ENCODE data around the gene CCNC.

DNA sequence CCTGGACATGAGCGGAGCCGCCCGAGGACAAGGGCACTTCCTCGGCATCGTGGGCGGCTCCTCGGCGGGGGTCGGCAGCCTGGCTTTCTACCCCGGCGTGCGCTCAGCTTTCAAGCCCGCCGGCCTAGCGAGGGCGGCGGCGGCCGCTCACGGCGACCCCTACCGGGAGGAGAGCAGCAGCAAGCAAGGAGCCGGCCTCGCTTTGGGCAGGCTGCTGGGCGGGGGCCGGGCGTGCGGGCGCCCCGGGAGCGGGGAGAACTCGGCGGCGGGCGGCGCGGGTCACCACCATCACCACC is 44.9 kb upstream of the CCNC start:
- TF ChIP-seq RAD21 (IDR thresholded peaks at IDR 0.05; ENCODE audit: low read depth) = peak; percentile 24; the same call in 1 of the 2 replicates
- TF ChIP-seq, protein P1, sequence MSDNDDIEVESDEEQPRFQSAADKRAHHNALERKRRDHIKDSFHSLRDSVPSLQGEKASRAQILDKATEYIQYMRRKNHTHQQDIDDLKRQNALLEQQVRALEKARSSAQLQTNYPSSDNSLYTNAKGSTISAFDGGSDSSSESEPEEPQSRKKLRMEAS (IDR thresholded peaks at IDR 0.05) = no peak
- TF ChIP-seq, protein P2, sequence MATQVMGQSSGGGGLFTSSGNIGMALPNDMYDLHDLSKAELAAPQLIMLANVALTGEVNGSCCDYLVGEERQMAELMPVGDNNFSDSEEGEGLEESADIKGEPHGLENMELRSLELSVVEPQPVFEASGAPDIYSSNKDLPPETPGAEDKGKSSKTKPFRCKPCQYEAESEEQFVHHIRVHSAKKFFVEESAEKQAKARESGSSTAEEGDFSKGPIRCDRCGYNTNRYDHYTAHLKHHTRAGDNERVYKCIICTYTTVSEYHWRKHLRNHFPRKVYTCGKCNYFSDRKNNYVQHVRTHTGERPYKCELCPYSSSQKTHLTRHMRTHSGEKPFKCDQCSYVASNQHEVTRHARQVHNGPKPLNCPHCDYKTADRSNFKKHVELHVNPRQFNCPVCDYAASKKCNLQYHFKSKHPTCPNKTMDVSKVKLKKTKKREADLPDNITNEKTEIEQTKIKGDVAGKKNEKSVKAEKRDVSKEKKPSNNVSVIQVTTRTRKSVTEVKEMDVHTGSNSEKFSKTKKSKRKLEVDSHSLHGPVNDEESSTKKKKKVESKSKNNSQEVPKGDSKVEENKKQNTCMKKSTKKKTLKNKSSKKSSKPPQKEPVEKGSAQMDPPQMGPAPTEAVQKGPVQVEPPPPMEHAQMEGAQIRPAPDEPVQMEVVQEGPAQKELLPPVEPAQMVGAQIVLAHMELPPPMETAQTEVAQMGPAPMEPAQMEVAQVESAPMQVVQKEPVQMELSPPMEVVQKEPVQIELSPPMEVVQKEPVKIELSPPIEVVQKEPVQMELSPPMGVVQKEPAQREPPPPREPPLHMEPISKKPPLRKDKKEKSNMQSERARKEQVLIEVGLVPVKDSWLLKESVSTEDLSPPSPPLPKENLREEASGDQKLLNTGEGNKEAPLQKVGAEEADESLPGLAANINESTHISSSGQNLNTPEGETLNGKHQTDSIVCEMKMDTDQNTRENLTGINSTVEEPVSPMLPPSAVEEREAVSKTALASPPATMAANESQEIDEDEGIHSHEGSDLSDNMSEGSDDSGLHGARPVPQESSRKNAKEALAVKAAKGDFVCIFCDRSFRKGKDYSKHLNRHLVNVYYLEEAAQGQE (IDR thresholded peaks at IDR 0.05; ENCODE audit: low read depth) = no peak
- no peak for TF ChIP-seq CEBPB (IDR thresholded peaks at IDR 0.05)
